Tibial artery (tissue), 4 donors: Measurements from ENCODE around the gene PRAMEF5.
"Not testable (repeated sequence)": the region's sequence is repeated elsewhere in the genome, so short reads cannot be mapped to it uniquely, and the experiment has no call there.

ENCODE experiments used
- DNase-seq, 2 donors: peaks; one replicate each; pipeline ENCODE4 v3.0.0-alpha.2; 2019
- H3K27ac ChIP-seq, 2 donors: fragments of 200-600 bp; sonication (generic) in 1 of 2; 1 replicate in 1 of 2; 2 replicates in 1 of 2; pipeline ENCODE4 v1.5.1; 2018 to 2019; ENCODE audit warnings: mild to moderate bottlenecking in 1 of 2
- H3K27me3 ChIP-seq, 2 donors: fragments of 200-600 bp; sonication (generic) in 1 of 2; one replicate each; pipeline versions ENCODE4 v1.5.1 to v1.6.0; 2016 to 2019
- H3K36me3 ChIP-seq, 3 donors: fragments of 200-600 bp; sonication (generic) in 2 of 3; one replicate each; pipeline ENCODE4 v1.5.1; 2016 to 2019; ENCODE audit warnings: mild to moderate bottlenecking in 2 of 3
- H3K4me1 ChIP-seq, 4 donors: fragments of 200-600 bp; sonication (generic) in 2 of 4; 1 replicate in 3 of 4; 2 replicates in 1 of 4; pipeline ENCODE4 v1.5.1; 2016 to 2019
- H3K4me3 ChIP-seq, 2 donors: fragments of 200-600 bp; sonication (generic) in 1 of 2; 1 replicate in 1 of 2; 2 replicates in 1 of 2; pipeline ENCODE4 v1.5.1; 2018 to 2019; ENCODE audit warnings: mild to moderate bottlenecking in 2 of 2
- H3K9me3 ChIP-seq, 3 donors: fragments of 200-600 bp; sonication (generic) in 1 of 3; one replicate each; pipeline ENCODE4 v1.5.1; 2016 to 2019
- intact Hi-C: fragments of 100-400 bp; cut with DNase I; formaldehyde crosslinking; loops from one replicate; pipeline ENCODE4 v1.15.0; 2023; ENCODE audit warnings: low total_unique reads

PRAMEF5 gene

DNA sequence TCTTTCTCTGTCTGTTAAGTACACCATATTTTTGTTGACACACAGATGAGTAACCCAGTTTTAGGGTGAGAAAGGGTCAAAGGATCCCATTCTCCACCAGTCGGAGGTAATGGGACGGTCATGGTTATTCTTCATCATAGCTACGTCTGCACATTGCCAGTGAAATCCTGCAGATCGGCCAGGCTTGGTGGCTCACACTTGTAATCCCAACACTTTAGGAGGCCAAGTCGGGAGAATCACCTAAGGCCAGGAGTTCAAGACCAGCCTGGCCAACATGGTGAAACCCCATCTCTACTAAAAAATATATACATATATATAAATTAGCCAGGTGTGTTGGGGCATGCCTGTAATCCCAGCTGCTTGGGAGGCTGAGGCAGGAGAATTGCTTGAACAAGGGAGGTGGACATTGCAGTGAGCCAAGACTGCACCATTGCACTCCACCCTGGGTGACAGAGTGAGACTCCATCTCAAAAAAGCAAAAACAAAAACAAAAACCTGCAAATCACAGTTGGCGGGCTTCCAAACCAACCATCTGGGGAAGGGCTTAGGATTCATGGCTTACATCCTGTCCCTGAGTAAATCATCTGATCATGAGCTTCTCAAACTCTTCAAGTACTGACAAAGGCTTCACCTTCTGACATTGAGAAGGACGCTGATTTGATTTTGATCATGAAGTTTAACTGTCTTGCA lies 22.8 kb upstream of the PRAMEF5 start:
- H3K27ac ChIP-seq, H3K27me3 ChIP-seq, H3K9me3 ChIP-seq, DNase-seq, H3K36me3 ChIP-seq, intact Hi-C loops, H3K4me1 ChIP-seq, H3K4me3 ChIP-seq: not testable (repeated sequence)

DNA sequence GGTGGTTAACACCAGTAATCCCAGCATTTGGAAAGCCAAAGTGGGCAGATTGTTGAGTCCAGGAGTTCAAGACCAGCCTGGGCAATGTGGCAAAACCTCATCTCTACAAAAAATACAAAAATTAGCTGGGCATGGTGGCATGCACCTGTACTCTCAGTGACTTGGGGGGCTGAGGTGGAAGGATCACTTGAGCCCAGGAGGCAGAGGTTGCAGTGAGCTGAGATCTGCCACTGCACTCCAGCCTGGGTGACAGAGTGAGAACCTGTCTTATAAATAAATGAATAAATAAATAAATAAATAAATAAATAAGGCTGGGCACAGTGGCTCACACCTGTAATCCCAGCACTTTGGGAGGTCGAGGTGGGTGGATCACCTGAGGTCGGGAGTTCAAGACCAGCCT lies 21.9 kb upstream of the PRAMEF5 start:
- H3K36me3 ChIP-seq, H3K4me3 ChIP-seq, H3K4me1 ChIP-seq, H3K9me3 ChIP-seq, H3K27me3 ChIP-seq, H3K27ac ChIP-seq, DNase-seq, intact Hi-C loops: not testable (repeated sequence)

GRCh38 chr1:13234057-13234456 lies 19.9 kb upstream of the PRAMEF5 start:
- DNase-seq, H3K27ac ChIP-seq, H3K4me3 ChIP-seq, H3K27me3 ChIP-seq, H3K36me3 ChIP-seq, H3K4me1 ChIP-seq, H3K9me3 ChIP-seq, intact Hi-C loops: not testable (repeated sequence)

DNA sequence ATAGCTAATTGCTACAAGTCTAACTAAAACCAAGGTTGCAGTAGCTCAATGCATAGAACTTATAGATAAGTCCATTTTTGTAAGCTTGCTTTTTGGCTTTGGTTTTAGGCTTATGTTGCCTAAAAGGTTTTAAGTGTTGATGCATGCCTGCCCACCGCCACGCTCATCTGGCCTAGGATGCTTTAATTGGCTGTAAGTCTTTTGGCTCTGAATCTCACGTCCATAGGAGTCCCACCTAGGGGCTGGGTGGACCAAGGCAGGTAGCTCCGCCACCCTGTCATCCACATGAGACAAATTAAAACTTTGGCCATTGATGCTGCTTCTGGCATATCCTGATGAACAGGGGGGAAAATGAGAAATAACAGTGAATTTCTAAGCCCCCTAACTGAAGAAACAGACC lies 16.4 kb upstream of the PRAMEF5 start:
- H3K27ac ChIP-seq, H3K4me3 ChIP-seq, H3K36me3 ChIP-seq, H3K4me1 ChIP-seq, H3K9me3 ChIP-seq, H3K27me3 ChIP-seq, intact Hi-C loops, DNase-seq: not testable (repeated sequence)

- intact Hi-C loops, H3K9me3 ChIP-seq, H3K4me3 ChIP-seq, H3K27me3 ChIP-seq, H3K27ac ChIP-seq, H3K36me3 ChIP-seq, DNase-seq, H3K4me1 ChIP-seq: not testable (repeated sequence)
Measured at GRCh38 chr1:13239633-13240032, 14.4 kb upstream of the PRAMEF5 start.

DNA sequence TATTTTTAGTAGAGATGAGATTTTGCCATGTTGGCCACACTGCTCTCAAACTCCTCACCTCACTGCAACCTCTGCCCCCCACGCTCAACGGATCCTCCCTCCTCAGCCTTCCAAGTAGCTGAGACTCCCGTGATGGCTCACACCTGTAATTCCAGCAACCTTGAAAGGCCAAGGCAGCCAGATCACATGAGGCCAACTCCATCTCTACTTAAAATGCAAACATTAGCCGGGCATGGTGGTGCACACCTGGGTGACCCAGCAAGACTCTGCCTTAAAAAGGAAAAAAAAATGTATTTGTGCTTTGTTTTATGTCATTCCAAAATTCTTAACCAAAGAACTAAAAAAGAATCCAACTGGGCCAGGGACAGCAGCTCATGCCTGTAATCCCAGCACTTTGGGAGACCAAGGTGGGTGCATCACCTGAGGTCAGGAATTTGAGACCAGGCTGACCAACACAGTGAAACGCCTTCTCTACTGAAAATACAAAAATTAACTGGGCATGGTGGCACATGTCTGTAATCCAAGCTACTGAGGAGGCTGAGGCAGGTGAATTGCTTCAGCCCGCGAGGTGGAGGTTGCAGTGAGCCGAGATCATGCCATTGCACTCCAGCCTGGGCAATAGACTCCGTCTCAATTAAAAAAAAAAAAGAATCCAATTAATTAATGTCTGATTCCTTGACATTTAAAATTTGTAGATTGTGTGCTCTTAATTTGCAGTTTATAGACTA lies 10.3 kb upstream of the PRAMEF5 start:
- intact Hi-C loops, H3K4me3 ChIP-seq, H3K27ac ChIP-seq, H3K27me3 ChIP-seq, H3K36me3 ChIP-seq, H3K4me1 ChIP-seq, H3K9me3 ChIP-seq, DNase-seq: not testable (repeated sequence)

GRCh38 chr1:13245841-13246553 lies 8.0 kb upstream of the PRAMEF5 start:
- H3K9me3 ChIP-seq, H3K27me3 ChIP-seq: not testable (repeated sequence)

GRCh38 chr1:13246554-13246871 lies 7.5 kb upstream of the PRAMEF5 start:
- H3K27me3 ChIP-seq, H3K36me3 ChIP-seq, H3K27ac ChIP-seq, DNase-seq, H3K4me3 ChIP-seq, H3K4me1 ChIP-seq, intact Hi-C loops, H3K9me3 ChIP-seq: not testable (repeated sequence)

More at GRCh38 chr1:13245841-13246553, 8.0 kb upstream of the PRAMEF5 start:
- H3K4me3 ChIP-seq, intact Hi-C loops, H3K4me1 ChIP-seq, DNase-seq, H3K36me3 ChIP-seq, H3K27ac ChIP-seq: not testable (repeated sequence)

DNA sequence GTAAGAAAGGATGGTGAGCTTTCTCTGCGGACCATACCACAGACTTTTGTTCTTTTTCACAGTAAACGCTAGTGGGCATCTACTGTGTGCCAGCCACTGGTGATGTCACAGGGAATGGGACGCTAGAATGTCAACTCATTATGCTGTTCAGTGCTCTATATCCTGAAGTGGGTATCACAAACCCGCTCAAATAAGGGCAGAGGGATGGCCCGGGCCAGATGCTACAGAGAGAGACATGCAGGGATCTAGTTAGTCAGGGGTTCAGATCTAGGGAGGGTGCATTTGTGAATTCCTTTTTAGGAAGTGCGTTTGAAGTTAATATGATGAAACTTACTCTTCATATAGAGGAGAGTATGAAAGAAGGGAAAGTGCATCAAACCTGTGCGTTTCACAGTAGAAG lies 6.9 kb upstream of the PRAMEF5 start:
- H3K36me3 ChIP-seq, H3K27ac ChIP-seq, DNase-seq, H3K4me1 ChIP-seq, H3K4me3 ChIP-seq, H3K9me3 ChIP-seq, H3K27me3 ChIP-seq, intact Hi-C loops: not testable (repeated sequence)

DNA sequence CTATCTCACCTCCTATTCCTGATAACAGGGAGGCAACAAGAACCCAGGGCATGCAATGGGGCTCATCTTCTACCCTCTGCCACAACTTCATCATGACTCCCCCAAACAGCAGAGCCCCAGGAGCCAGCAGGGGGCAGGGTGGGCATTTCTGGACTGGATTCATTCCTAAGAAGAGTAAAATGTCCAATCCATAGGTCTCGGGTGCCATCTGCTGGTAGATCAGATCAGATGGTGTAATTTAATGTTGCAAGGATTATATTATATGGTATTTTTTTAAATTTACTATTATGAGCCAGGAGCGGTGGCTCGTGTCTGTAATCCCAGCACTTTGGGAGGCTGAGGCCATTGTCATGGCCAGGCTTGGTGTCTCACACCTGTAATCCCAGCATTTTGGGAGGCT lies 11.1 kb downstream of the PRAMEF5 start:
- intact Hi-C loops, H3K4me1 ChIP-seq, H3K9me3 ChIP-seq, H3K4me3 ChIP-seq, H3K27me3 ChIP-seq, DNase-seq, H3K36me3 ChIP-seq, H3K27ac ChIP-seq: not testable (repeated sequence)

GRCh38 chr1:13277016-13277415 lies 23.0 kb downstream of the PRAMEF5 start:
- H3K4me3 ChIP-seq, H3K27ac ChIP-seq, intact Hi-C loops, DNase-seq, H3K4me1 ChIP-seq, H3K27me3 ChIP-seq, H3K9me3 ChIP-seq, H3K36me3 ChIP-seq: not testable (repeated sequence)

GRCh38 chr1:13279617-13280016 lies 25.6 kb downstream of the PRAMEF5 start:
- DNase-seq, H3K9me3 ChIP-seq, H3K36me3 ChIP-seq, H3K27ac ChIP-seq, H3K4me1 ChIP-seq, H3K27me3 ChIP-seq, H3K4me3 ChIP-seq, intact Hi-C loops: not testable (repeated sequence)

- H3K27ac ChIP-seq, DNase-seq, H3K27me3 ChIP-seq, H3K4me3 ChIP-seq, H3K36me3 ChIP-seq, intact Hi-C loops, H3K4me1 ChIP-seq, H3K9me3 ChIP-seq: not testable (repeated sequence)
Measured at GRCh38 chr1:13285037-13285436, 31.0 kb downstream of the PRAMEF5 start, which contains the start of gene PRAMEF8. TSS of gene PRAMEF8 (minus strand) at chr1:13285137. CDS start at chr1:13284091, 1,046 bp downstream.

GRCh38 chr1:13289030-13289429 lies 35.0 kb downstream of the PRAMEF5 start:
- DNase-seq, intact Hi-C loops, H3K4me3 ChIP-seq, H3K27ac ChIP-seq, H3K9me3 ChIP-seq, H3K4me1 ChIP-seq, H3K27me3 ChIP-seq, H3K36me3 ChIP-seq: not testable (repeated sequence)
